HG02642 (cell line): ENCODE results near the gene EXOC1.
"Not testable (repeated sequence)": the region's sequence is repeated elsewhere in the genome, so short reads cannot be mapped to it uniquely, and the experiment has no call there.

Experiments used
- ATAC-seq: cut with Tn5 transposase; IDR thresholded peaks from one replicate; pipeline ENCODE4 v1.9.1; 2021; ENCODE audit warnings: mild to moderate bottlenecking; ENCODE audit not compliant: unreplicated experiment, poor library complexity

Gene EXOC1

DNA sequence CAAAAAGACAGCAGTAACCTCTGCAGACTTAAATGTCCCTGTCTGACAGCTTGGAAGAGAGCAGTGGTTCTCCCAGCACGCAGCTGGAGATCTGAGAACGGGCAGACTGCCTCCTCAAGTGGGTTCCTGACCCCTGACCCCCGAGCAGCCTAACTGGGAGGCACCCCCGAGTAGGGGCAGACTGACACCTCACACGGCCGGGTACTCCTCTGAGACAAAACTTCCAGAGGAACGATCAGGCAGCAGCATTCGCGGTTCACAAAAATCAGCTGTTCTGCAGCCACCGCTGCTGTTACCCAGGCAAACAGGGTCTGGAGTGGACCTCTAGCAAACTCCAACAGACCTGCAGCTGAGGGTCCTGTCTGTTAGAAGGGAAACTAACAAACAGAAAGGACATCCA is 11.1 kb upstream of the EXOC1 start:
- ATAC-seq = not testable (repeated sequence)

DNA sequence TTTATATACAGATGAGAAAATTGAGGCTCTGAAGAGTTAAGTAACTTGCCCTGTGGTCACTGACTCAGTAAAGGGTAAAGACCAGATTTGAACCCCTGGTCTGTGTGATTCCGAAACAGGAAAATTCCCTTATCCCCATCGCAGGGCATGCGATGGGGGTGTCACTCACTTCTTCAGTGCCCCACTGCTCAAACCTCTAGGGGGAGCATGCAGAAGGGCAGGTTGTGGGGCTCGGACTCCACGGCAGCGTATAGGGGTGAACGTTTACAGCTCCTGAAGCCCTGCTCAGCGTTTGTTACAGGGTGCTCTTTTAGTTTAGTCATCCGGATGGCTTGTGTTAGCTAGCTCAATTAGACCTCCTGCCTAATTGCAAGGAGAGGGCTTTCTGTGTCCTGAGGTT is 3.7 kb upstream of the EXOC1 start:
- no peak for ATAC-seq

DNA sequence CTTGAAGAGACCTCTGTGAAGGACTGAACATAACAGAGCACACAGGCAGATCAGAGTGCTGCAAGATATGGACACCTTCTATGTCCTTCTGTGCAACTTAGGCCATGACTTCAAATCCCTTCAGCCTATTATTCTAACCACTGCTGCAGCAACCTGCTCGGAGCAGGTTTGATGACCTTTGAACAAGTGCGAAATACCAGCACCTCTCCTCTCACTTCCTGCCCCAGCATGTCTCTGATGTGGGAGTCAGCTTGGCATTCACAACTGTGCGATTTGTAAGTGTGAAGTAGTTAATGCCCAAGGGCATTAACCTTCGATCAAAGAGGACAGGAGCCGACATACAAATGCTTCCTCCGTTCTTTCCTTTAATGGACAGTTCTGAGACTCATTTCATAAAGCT is 1.6 kb upstream of the EXOC1 start:
- ATAC-seq = no peak

DNA sequence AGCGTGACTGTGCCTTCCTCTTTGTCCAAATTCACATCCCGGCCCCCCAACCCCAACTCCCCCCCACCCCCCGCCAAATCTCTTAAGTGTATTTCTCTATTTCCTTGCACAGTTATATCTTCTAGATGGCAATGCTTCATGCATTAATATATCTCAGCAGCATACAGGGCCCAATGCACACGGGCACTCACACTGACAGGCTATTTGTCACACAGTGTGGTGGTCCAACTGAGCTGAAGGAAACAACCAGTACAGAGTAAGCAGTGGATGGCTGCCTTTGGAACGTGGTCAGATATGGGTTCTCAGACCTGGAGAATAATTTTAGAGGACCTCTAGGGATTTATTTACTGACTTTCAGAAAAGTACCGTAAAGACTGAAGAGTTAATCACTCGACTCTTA is 681 bp downstream of the EXOC1 start:
- ATAC-seq = no peak

DNA sequence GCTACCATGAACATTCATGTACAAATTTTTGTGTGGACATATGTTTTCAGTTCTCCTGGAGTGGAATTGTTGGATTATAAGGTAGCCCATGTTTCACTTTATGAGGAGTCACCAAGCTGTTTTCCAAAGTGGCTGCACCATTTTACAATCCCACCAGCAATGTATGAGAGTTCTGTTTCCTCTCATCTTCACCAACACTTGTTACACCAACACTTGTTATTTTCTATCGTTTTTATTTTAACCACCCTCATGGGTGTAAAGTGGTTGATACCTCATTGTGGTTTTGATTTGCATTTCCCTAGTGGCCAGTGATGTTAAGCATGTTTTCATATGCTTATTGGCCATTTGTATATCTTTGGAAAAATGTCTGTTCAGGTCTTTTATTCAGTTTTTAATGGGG is 4.1 kb downstream of the EXOC1 start:
- no peak for ATAC-seq

DNA sequence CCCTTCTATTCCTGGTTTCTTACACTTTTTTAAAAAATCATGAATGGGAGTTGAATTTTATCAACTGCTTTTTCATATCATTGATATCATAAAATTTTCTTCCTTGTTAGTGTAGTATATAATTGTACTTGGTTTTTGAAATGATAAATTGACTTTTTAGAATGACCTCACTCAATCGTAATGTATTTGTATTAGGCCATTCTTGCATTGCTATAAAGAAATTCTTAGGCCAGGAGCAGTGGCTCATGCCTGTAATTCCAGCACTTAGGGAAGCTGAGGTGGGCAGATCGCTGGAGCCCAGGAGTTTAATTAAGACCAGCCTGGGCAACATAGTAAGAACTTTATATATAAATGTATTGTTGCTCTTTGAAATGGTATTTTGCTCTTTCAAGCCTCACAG is 6.3 kb downstream of the EXOC1 start:
- no peak for ATAC-seq

DNA sequence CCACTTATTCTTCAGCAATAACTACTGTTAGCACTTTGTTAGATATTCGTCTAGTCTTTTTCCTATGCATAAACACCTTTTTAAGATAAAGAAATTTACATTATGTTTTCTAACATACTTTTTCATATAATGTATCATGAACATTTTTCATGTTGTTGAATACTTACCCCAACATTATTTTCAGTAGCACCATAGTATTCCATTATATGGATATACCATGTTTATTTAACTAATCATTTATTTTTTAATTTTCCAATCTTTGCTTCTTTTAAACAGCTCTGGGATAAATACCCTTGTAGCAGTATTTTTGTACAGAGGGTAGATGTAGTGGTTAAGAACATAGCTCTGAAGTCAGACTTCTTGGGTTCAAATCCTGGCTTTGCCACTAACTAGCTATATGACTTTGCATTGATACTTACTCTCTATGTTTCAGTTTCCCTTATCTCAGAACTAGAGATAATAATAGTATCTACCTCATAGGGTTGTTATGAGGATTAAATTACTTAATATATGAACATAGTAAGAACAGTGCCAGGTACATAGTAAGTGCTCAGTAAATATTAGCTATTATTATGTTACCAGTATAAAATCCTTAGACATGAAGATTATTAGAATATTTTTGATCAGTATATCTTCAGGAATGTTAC is 11.3 kb downstream of the EXOC1 start:
- no peak for ATAC-seq

DNA sequence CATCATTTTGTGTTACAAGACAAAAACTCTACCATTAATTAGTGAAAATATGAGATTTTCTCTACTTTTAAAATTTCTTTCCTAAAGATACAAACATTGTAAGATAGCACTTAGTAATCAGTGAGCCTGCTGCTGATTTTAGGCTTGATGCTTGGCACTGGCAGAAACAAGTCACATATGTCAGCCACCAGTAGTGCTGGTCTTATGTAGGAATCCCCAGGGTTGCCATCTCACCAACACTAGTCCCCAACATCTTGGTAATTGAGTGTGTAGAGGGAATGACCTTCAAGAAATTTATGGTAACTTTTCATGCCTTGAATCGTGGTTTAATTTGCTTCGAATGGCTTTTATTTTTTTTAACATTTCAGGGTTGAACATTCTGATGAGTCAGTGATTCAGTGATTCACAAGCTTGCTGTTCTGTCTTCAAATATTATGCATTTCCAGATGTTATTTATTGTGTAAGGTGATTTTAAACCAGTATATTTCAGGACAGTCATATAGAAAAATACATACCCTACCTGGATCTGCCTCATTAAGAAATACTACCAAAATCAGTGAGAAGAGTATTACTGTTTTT is 11.9 kb downstream of the EXOC1 start:
- ATAC-seq = no peak

DNA sequence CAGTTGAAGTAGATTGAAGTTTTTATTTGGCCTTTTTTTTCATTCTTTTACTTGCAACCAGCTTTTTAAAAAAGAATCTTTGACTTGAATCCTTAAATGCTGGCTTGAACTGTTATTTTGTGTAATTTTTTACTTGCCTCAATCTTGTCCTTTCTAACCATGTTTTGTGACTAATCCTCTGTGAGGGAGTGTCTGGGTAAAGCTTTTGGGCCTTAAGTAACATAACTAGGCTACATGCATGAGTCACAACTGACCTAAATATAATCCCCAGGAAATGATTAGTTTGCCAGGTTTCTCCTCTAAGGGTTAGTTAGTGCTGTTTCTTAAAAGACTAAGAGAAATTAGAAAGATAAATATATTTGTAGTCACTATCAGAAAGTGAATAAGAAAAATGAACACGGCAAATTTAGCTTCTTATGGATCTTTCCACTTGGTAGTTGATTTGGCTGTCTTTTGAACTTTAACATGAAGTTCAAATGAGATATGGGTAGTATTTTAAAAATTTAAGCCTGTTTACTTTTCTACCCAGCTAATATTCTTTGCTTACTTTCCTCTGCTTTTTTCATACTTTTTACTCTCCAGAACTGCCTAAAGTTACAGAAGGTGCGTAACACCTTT is 13.0 kb downstream of the EXOC1 start:
- peak; percentile 80 for ATAC-seq

DNA sequence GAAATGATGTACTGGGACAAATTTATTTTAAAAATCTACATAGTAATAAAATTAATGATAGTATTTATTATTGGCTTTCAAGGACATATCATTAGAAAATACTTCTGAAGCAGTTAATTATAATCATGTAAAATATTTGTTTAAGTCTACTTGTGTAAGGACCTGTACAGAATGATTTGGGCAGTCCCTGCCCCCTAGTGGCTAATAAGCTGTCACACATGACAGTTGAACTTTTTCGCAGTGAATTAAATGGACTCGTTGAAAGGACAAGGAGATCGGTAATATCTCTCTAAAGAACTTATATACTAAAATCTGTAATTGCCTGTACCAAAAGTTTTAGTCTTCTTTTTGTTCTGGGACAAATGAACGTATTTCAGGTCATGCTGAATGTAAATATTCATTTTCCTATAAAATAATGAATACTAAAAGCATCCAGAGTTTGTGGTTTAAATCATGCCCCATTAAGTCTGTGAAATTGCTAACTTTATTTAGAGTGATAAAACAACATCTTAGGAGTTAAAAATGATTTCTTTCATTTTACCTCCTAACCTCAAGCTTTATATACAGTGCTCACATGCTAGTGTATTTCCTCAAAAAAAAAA is 13.6 kb downstream of the EXOC1 start:
- ATAC-seq = peak; percentile 77

DNA sequence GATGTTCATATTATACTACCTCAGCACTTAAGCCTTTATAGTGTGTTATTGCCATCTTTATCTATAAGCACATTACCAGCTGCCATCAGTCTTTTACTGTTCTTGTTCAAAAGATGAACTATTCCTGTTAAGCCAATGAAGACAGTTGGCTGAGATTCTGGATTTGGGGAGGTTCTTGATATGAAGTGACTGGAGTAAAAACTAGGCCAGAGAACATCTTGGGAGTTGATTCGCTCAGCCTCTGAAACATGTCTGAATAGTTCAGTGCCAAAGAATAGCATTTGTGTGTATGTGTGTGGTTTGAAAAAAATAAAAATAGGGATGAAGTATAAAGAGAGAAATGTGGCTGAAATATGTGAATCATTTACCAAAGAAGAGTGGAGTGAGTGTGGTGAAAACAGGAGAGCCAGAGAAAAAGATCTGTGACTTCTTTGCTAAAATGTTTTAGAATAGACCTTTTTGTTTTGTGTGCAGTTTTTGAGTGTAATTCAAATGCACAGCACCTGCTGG is 15.2 kb downstream of the EXOC1 start:
- ATAC-seq = no peak

DNA sequence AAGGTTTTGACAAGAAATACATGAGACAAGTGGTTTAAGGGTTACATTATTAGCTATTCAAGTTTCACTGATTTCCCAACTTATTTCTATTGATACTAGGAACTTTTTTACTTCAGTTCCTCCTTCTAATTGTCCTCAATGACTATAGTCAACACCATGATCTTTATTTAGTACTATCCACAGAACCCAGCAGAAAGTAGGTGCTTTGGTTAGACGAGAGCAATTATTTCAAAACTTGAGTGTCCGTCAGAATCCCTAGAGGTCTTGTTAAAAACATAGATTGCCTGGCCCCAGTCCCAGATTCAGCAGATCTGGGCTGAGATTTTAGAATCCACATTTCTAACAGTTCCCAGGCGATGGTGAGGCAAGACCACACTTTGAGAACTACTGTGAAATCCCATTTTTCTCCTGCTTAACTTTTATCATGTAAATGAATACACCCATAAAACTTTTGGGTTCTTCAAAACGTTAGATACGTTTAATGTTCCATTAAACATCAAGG is 17.9 kb downstream of the EXOC1 start:
- ATAC-seq = no peak

DNA sequence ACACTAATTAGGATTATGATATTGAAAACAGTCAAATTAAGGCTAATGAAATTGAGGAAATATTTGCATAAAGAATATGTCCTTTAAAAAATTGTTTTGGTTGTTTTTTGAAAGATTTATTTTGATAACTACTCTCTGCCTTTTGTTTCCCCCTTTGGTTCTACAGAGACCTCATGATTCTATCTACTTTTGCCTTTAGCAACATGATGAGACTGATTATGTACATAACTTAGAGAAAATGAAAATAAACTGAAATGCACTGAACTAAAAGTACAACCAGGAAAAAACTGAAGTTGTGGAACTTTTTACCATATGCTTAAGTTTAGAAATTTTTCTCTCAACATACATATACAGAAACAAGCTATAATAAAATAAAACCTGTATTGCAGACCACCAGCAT is 21.4 kb downstream of the EXOC1 start:
- ATAC-seq = no peak

DNA sequence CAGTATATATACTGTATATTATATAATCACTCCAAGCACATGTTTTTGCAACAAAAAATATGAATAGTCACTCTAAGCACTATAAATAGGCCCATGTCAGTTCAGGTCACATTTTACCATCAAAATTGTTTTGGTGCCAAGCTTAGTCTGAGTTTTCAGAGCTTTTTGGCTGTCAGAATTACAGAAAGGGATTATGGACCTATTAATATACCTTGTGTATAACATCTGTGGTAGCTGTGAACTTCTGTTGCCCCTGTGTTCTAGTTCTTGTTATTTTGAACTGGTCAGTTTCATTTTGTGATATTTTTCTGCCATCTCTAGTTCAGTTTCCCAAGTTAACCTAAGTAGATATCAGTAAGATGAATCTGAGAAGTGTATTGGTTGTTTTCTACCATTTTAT is 22.9 kb downstream of the EXOC1 start:
- no peak for ATAC-seq

DNA sequence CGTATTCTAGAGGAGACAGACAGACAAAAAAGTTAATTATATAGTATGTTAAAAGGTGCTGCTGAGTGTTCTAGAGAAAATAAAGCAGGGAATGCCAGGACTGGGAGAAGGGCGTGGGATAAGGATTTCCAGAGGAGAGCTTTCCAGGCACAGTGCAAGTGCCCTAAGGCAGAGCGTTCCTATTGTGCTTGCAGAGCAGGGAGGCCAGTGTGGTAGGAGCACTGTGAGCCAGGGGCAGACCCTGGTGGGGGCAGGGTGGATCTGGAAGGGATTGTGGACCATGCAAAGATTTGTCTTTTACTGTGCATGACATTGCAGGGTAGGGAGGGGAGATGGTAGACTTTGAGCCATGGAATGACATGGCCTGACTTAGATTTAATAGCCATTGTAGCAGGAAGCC is 25.8 kb downstream of the EXOC1 start:
- no peak for ATAC-seq

DNA sequence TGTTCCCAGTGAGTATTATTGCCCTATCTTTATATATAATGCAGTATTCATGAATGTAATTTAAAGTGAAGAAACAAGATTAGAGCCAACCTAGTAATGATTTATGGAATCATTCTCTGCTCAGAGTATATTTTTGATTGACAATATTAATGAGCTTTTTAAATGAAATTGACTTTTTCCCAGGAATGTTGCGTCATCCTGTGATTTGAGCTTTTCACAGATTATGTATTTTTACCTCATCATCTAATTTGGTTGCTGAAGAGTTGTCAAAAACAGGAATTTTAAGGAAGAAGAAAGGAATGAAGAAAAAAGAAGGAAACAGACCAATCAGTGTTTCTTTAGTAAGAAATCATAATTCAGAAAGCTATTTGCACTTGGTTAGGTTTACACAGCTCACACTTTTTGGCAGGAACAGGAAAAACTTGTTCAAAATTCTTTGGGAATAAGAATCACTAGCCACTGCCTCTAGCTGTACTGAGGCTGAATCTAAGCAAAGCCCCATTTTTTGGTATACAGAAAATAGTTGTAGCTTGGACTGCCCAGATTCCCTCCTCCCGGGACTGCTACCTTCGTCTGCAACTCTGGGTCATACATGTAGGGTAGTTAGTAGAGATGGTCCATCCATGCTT is 27.3 kb downstream of the EXOC1 start:
- no peak for ATAC-seq

DNA sequence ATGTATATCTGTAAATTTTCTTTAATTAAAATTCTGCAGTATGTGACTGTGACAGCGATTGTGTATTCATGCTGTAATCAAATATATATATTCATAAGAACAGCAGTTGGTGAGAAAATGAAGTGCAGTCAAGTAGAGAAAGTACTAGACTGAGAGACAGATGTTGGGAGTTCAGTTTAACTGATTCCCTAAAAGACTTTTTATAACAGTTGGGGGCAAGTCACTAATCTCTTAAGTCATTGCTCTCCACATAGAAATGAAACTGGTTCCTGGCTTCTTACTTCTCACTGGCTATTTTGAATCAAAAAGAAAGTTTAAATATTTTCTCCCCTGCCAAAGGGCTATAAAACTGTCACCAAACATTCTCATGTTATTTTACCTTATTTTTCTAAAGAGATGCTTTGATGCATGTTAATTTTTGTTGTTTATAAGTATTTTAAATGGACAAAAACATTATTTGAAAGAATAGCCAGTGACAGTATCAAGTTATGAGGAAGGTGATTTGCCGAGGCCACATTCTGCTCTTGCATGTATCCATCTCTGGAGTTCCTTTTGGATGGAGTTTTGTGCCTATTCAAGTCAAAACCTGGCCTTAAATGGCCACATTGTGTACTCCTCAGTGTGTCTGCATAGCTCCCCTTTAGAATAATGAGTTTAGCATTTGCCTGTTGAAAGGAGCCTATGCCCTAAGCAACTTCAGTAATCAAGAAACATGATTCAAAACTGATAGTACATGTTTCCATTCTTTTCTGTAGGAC is 30.8 kb downstream of the EXOC1 start:
- no peak for ATAC-seq

DNA sequence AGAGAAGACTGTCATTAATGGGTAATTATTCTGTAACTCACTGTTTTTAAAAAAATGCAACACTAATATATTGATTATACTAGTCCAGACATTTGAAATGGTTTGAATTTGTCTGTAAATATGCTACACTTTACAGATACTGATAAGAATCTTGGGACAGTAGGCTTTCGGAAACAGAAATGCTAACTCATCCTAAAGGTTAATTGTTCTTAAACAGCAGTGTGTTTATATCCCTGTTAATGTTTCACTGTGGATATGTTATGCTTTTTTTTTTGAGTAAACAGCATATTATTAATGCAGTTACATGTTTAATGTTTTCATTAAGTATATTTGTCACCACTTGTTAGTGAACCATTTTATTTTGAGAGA is 31.4 kb downstream of the EXOC1 start:
- no peak for ATAC-seq

DNA sequence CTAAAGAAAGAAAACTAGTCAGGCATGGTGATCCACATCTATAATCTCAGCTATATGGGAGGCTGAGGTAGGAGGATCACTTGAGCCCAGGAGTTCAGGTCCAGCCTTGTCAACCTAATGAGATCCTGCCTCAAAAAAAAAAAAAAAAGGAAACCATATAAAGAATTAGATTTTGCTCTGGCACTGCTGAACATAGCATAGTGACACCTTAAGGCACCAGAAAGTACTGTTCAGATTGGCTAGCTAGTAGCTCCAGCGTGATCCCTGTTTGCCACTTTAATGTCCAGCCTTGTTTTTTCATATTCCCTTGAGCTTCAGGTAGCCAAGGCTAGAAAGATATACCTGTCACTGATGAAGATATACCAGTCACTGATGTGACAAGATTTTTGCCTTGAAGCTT is 34.1 kb downstream of the EXOC1 start:
- ATAC-seq = no peak

DNA sequence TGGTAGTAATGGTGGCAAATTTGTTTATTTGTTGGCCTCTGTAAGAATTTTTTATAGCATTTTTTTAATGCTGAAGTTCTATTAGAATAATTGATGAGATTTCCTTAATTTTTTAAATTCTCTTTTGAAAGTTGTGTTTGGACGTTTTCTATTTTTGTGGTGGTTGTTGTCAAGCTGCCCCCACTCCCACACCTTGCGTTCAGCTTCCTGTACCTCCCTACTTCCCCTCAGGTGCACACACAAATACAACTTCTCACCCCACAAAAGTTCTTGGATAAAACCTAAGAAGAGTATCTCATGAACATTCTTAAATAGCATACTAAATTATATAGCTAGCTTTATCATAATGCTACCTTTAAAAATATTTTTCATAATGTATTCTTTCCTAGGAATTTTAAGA is 38.7 kb downstream of the EXOC1 start:
- no peak for ATAC-seq
